DOHH2 (cell line): Measurements from ENCODE around the gene GNPAT.

ENCODE experiments used
- EZH2phosphoT487 ChIP-seq: fragments of 200-600 bp; sonication (generic); IDR thresholded peaks from 2 replicates; pipeline ENCODE4 v1.6.1; 2017; ENCODE audit warnings: borderline replicate concordance, mild to moderate bottlenecking, antibody characterized with exemption, low read length, moderate library complexity, mixed read lengths
- TF ChIP-seq, protein P1 (sequence below): fragments of 200-600 bp; sonication (generic); IDR thresholded peaks from one replicate; pipeline ENCODE4 v1.5.1; 2014; ENCODE audit warnings: antibody characterized with exemption, mild to moderate bottlenecking, low read depth, low read length; ENCODE audit not compliant: poor library complexity, severe bottlenecking

DNA sequence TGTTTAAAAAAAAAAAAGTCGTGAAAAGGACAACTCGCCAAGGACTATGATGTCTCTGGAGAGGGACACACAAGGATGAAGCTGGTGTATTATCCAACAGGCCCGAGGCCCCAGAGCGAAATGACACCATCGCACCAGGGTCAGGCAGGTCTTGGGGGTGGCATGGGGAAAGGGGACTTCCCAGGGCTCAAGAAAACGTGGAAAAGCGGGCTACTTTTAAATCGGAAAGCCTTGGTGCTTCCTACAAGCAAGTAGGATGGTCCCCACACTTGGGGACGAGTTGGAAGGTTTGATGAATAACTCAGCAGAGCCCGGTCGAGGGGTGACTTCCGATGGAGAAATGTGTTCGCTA, 505 bp upstream of the GNPAT start:
- TF ChIP-seq, protein P1, sequence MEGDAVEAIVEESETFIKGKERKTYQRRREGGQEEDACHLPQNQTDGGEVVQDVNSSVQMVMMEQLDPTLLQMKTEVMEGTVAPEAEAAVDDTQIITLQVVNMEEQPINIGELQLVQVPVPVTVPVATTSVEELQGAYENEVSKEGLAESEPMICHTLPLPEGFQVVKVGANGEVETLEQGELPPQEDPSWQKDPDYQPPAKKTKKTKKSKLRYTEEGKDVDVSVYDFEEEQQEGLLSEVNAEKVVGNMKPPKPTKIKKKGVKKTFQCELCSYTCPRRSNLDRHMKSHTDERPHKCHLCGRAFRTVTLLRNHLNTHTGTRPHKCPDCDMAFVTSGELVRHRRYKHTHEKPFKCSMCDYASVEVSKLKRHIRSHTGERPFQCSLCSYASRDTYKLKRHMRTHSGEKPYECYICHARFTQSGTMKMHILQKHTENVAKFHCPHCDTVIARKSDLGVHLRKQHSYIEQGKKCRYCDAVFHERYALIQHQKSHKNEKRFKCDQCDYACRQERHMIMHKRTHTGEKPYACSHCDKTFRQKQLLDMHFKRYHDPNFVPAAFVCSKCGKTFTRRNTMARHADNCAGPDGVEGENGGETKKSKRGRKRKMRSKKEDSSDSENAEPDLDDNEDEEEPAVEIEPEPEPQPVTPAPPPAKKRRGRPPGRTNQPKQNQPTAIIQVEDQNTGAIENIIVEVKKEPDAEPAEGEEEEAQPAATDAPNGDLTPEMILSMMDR = no peak
- no peak for TF ChIP-seq EZH2phosphoT487
